HG02938 (cell line): ENCODE measurements around the gene LYRM4.

ENCODE experiments used
- ATAC-seq: cut with Tn5 transposase; IDR thresholded peaks from one replicate; pipeline ENCODE4 v1.9.1; 2021; ENCODE audit warnings: mild to moderate bottlenecking, moderate library complexity; ENCODE audit not compliant: unreplicated experiment

The LYRM4 gene

GRCh38 chr6:5105146-5105545, 155.6 kb downstream of the LYRM4 start:
- ATAC-seq = no peak

- no peak for ATAC-seq
Measured at GRCh38 chr6:5104667-5105066, 156.1 kb downstream of the LYRM4 start.

- no peak for ATAC-seq
Measured at GRCh38 chr6:5103250-5103649, 157.5 kb downstream of the LYRM4 start.

- no peak for ATAC-seq
Measured at GRCh38 chr6:5102267-5102970, 158.3 kb downstream of the LYRM4 start.

- no peak for ATAC-seq
Measured at GRCh38 chr6:5100806-5101205, 159.9 kb downstream of the LYRM4 start.

GRCh38 chr6:5099537-5099936, 161.2 kb downstream of the LYRM4 start:
- no peak for ATAC-seq

- no peak for ATAC-seq
Measured at GRCh38 chr6:5098501-5099270, 162.1 kb downstream of the LYRM4 start.

- no peak for ATAC-seq
Measured at GRCh38 chr6:5096482-5096881, 164.3 kb downstream of the LYRM4 start.

- peak; percentile 68 for ATAC-seq
Measured at GRCh38 chr6:5095236-5095635, 165.5 kb downstream of the LYRM4 start.

- no peak for ATAC-seq
Measured at GRCh38 chr6:5094327-5094726, 166.4 kb downstream of the LYRM4 start.

- ATAC-seq = no peak
Measured at GRCh38 chr6:5093231-5094015, 167.3 kb downstream of the LYRM4 start.

- no peak for ATAC-seq
Measured at GRCh38 chr6:5091210-5092069, 169.3 kb downstream of the LYRM4 start.

- no peak for ATAC-seq
Measured at GRCh38 chr6:5090603-5091002, 170.1 kb downstream of the LYRM4 start.

- ATAC-seq = no peak
Measured at GRCh38 chr6:5089481-5090438, 171.0 kb downstream of the LYRM4 start.

GRCh38 chr6:5088780-5089179, 172.0 kb downstream of the LYRM4 start:
- ATAC-seq = no peak

- ATAC-seq = no peak
Measured at GRCh38 chr6:5087389-5087788, 173.4 kb downstream of the LYRM4 start.

GRCh38 chr6:5086294-5086890, 174.4 kb downstream of the LYRM4 start:
- ATAC-seq = no peak

- no peak for ATAC-seq
Measured at GRCh38 chr6:5085648-5086293, 175.0 kb downstream of the LYRM4 start.
